HFFc6 (cell line): ENCODE results near the gene ATP8A2. TPM values are rescaled to one million over a fixed set of nuclear protein-coding genes. Genes with fewer than 3 reads are reported as not detected.

Source experiments
- DNase-seq: peaks from one replicate; pipeline ENCODE4 v3.0.0-alpha.2; 2018
- H3K27ac Mint-ChIP-seq: 2 replicates; pipeline ENCODE4 v1.8.0; 2020; ENCODE audit warnings: mild to moderate bottlenecking, mixed read lengths
- H3K27me3 Mint-ChIP-seq: 2 replicates; pipeline ENCODE4 v1.8.0; 2021; ENCODE audit warnings: mild to moderate bottlenecking, moderate library complexity, mixed read lengths; ENCODE audit not compliant: insufficient read depth
- H3K36me3 Mint-ChIP-seq: 2 replicates; pipeline ENCODE4 v1.8.0; 2021; ENCODE audit warnings: low read depth, mixed read lengths
- H3K4me1 Mint-ChIP-seq: 2 replicates; pipeline ENCODE4 v1.8.0; 2020; ENCODE audit warnings: low read depth, mixed read lengths
- H3K4me3 Mint-ChIP-seq: 2 replicates; pipeline ENCODE4 v1.8.0; 2020; ENCODE audit warnings: mild to moderate bottlenecking, moderate library complexity, mixed read lengths
- H3K9me3 Mint-ChIP-seq: 2 replicates; pipeline ENCODE4 v1.8.0; 2020; ENCODE audit warnings: mild to moderate bottlenecking, mixed read lengths
- total RNA-seq, 6 experiments: library from RNA; stranded (reverse); fragmentation: NEBNext Ultra II Directional; extraction: Animal tissue kit (Norgen Biotek cat#: 25700); gene quantifications; 2 replicates in 1 of 6; 3 replicates in 5 of 6; pipeline ENCODE4 v1.2.3, GENCODE V29; 2021
- TF ChIP-seq, protein P1 (sequence below): fragments of 200-600 bp; sonication (generic); IDR thresholded peaks from 2 replicates; pipeline ENCODE4 v1.5.0; 2021; ENCODE audit warnings: antibody characterized with exemption, mild to moderate bottlenecking

The ATP8A2 gene
- total RNA-seq, 6 experiments from 2014 or later: 0.02 TPM; not detected in 5

DNA sequence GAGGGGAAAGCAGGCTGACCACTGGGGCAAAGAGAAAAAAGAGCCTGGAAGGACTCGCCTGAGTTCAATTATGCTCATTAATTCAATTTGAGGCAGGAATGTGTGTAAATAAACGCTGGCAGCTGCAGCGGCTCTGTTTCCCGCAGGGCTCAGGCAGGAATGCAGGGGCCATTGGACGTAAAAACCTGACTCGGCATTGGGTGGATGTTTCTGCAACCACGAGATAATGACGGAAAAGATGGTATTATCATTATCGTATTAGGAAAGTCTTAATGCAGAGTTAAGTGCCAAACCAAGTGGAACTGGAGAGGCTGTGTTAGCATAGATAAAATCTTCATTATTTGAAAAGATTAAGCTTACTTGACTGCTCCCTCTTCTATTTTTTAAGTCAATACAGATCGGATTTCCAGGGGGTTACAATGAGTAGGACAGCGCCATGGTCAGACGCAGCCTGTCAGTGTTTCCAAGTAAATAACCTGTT lies 510.2 kb downstream of the ATP8A2 start:
- H3K27ac Mint-ChIP-seq: no peak overlapping the region
- peaks cover 3% of the 10 kb centered on the region; the same call in 1 of the 2 replicates for H3K27me3 Mint-ChIP-seq
- H3K4me3 Mint-ChIP-seq: no peak overlapping the region
- H3K9me3 Mint-ChIP-seq: peaks cover 43% of the 10 kb centered on the region
- TF ChIP-seq, protein P1, sequence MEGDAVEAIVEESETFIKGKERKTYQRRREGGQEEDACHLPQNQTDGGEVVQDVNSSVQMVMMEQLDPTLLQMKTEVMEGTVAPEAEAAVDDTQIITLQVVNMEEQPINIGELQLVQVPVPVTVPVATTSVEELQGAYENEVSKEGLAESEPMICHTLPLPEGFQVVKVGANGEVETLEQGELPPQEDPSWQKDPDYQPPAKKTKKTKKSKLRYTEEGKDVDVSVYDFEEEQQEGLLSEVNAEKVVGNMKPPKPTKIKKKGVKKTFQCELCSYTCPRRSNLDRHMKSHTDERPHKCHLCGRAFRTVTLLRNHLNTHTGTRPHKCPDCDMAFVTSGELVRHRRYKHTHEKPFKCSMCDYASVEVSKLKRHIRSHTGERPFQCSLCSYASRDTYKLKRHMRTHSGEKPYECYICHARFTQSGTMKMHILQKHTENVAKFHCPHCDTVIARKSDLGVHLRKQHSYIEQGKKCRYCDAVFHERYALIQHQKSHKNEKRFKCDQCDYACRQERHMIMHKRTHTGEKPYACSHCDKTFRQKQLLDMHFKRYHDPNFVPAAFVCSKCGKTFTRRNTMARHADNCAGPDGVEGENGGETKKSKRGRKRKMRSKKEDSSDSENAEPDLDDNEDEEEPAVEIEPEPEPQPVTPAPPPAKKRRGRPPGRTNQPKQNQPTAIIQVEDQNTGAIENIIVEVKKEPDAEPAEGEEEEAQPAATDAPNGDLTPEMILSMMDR: no peak
- no peaks in the 10 kb centered on the region for H3K4me1 Mint-ChIP-seq
- H3K36me3 Mint-ChIP-seq: no peaks in the 10 kb centered on the region
- no peak for DNase-seq

DNA sequence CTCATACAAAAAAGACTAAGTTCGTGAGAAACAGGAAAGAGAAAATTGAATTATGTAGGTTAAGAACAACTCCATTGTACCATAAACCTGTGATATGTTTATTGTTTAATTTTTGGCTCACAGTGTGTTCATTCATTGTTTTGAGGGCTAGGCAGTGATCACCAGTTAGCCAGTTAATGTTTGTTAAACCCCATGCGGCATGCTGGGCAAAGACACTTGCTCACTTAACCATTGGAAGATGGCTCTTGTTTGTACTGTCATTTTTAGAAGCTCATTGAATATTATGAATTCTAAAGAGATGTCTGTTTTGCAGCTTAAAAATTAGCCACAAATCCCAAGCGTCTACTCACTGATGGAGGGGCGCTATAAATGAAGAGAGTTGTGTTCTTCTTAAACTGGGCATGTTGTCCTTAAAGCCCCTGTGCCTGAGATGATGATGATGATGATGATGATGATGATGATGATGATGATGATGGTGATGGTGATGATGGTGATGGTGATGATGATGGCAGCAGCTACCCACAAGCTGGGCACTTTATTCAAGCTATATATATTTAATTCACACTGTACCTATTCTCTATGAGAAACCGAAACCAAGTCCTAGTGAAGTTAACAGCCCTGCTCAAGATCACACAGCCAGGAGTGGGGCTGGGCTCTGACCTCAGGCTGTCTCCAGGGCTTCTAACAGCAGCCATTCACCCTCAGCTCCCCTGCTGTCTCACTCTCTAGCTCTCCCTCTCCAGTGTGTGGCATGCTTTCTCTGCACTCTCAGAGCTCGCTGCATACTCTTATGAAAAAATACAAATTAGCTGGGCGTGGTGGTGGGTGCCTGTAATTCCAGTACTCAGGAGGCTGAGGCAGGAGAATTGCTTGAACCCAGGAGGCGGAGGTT lies 510.9 kb downstream of the ATP8A2 start:
- no peak for DNase-seq
- Mint-ChIP-seq H3K27me3 (peaks cover 3% of the 10 kb centered on the region; the same call in 1 of the 2 replicates), H3K4me3 (no peak overlapping the region), H3K9me3 (peaks cover 38% of the 10 kb centered on the region), H3K27ac (no peak overlapping the region), H3K36me3 (no peaks in the 10 kb centered on the region), H3K4me1 (no peaks in the 10 kb centered on the region)
- TF ChIP-seq, protein P1: no peak

DNA sequence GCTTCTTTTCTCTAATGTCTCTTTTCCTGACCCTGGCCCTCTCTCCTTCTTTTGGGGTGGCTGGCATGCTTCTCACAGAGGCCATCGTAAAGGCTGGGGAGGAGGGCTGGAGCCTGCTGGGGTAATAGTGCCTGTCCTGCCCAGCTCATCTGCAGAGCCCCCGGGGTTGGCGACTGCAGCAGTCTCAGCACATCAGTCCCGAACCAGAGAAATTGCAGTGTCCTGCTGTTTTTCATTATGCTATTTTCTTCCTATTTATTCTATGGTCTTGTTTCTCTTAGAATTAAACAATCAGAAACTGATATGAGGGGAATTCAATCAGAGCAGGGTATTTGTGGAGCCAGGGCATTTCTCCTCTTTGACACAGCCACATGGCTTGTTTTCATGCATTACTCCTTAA lies 513.6 kb downstream of the ATP8A2 start:
- Mint-ChIP-seq H3K4me1 (no peaks in the 10 kb centered on the region), H3K4me3 (no peak overlapping the region), H3K27ac (no peak overlapping the region), H3K36me3 (no peaks in the 10 kb centered on the region; the same call in 1 of the 2 replicates), H3K27me3 (no peaks in the 10 kb centered on the region), H3K9me3 (peaks cover 39% of the 10 kb centered on the region)
- no peak for DNase-seq
- TF ChIP-seq, protein P1: no peak

DNA sequence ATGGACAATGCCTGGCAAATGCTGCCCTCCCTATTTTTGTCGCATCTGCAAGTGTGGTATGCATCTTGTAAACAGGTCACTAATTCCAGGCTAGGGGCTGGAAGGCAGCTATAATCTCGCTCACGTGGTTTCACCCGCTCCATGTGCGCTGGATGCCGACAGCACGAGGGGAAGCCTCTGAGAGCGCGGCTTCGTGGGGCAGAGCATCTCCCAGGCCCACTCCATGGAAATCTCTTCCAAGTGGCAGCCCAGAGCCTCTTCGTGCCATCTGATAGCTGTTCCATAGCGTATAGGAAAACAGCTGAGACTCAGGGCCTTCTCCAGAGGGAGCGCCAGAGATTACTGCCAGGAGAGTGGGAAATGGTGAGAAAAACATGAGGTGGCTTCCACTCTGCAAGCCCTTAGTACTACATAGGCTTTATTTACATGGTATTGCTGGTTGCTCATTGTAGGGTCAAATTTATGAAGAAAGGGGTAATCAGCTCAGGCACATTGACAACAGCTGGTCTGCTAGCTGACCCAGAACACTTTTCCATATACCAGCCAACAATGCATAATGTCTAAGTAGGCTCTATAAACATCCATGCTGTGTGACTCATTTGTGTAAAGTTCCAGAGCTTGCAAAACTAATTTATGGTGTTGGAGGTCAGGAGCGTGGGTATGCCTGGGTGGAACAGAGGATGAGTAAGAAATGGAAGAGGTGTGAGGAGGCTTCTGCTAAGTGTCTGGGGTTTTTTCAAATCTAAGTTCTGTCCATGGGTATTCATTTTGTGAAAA lies 514.9 kb downstream of the ATP8A2 start:
- no peaks in the 10 kb centered on the region for H3K27me3 Mint-ChIP-seq
- H3K27ac Mint-ChIP-seq: no peak overlapping the region
- TF ChIP-seq, protein P1: no peak
- H3K36me3 Mint-ChIP-seq: no peaks in the 10 kb centered on the region; the same call in 1 of the 2 replicates
- DNase-seq: no peak
- H3K4me1 Mint-ChIP-seq: no peaks in the 10 kb centered on the region
- H3K9me3 Mint-ChIP-seq: peaks cover 38% of the 10 kb centered on the region
- H3K4me3 Mint-ChIP-seq: no peak overlapping the region

DNA sequence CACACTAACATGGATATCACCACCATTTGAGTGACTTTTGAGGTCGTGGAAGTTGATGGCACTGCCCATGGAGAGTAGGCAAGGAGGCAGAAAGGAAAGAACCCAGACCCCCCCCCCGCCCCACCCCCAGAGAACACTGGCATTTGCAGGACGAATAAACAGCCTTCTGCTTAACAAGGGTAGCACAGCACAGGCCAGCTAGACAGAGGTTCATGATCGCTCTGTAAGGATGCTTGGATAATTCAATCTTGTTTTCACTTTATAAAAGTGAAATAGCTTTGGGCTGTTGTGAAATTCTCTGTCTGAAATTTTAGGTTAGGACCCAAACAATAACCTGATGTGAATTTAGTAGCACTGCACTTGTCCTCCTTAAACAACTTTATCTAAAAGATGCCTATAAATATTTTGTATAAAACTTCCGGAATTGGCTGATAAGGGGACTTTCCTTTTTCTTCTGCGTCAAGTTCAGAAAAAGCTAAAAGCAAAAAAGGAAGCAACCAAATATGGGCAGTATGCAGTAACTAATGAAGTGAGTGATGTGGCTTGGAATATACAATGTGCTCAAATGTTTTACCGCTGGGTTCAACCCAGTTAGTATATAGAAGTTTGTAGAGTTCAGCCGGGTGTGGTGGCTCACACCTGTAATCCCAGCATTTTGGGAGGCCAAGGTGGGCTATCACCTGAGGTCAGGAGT lies 516.3 kb downstream of the ATP8A2 start:
- DNase-seq: no peak
- H3K27me3 Mint-ChIP-seq: no peaks in the 10 kb centered on the region
- H3K36me3 Mint-ChIP-seq: no peaks in the 10 kb centered on the region; the same call in 1 of the 2 replicates

More for the DNA sequence above, 516.3 kb downstream of the ATP8A2 start:
- Mint-ChIP-seq H3K9me3 (peaks cover 37% of the 10 kb centered on the region), H3K27ac (no peak overlapping the region), H3K4me1 (no peaks in the 10 kb centered on the region), H3K4me3 (no peak overlapping the region)
- TF ChIP-seq, protein P1: no peak
